MM.1S (cell line): ENCODE measurements around the gene GPR176.

Experiments used
- DNase-seq: peaks from one replicate; pipeline ENCODE4 v3.0.0-alpha.2; 2015
- H2AFZ ChIP-seq: fragments of 300-600 bp; sonication (generic); 2 replicates; pipeline ENCODE4 v1.6.0; 2016; ENCODE audit warnings: antibody characterized with exemption, low read length
- H3F3A ChIP-seq: fragments of 300-600 bp; sonication (generic); 2 replicates; pipeline ENCODE4 v1.6.1; 2016; ENCODE audit warnings: mild to moderate bottlenecking, antibody characterized with exemption, low read length, moderate library complexity, mixed read lengths; ENCODE audit not compliant: insufficient read depth
- H3K27ac ChIP-seq: fragments of 300-600 bp; sonication (generic); 2 replicates; pipeline ENCODE4 v1.5.1; 2016; ENCODE audit warnings: mild to moderate bottlenecking, low read length
- H3K27me3 ChIP-seq: fragments of 300-600 bp; sonication (generic); replicated peaks from 2 replicates; pipeline ENCODE4 v1.6.0; 2016; ENCODE audit warnings: low read length; ENCODE audit not compliant: insufficient read depth
- H3K36me3 ChIP-seq: fragments of 300-600 bp; sonication (generic); replicated peaks from 2 replicates; pipeline ENCODE4 v1.6.1; 2016; ENCODE audit warnings: mild to moderate bottlenecking, low read length, mixed read lengths; ENCODE audit not compliant: insufficient read depth
- H3K4me1 ChIP-seq: fragments of 300-600 bp; sonication (generic); 2 replicates; pipeline ENCODE4 v1.6.1; 2016; ENCODE audit warnings: low read length, mixed read lengths
- H3K4me2 ChIP-seq: fragments of 300-600 bp; sonication (generic); 2 replicates; pipeline ENCODE4 v1.6.0; 2016; ENCODE audit warnings: low read depth, low read length
- H3K4me3 ChIP-seq: fragments of 300-600 bp; sonication (generic); 2 replicates; pipeline ENCODE4 v1.5.1; 2016; ENCODE audit warnings: low read length, mixed read lengths
- H3K79me2 ChIP-seq: fragments of 300-600 bp; sonication (generic); 2 replicates; pipeline ENCODE4 v1.6.1; 2016; ENCODE audit warnings: mixed run types, low read length, mixed read lengths
- H3K9ac ChIP-seq: fragments of 300-600 bp; sonication (generic); 2 replicates; pipeline ENCODE4 v1.6.1; 2016; ENCODE audit warnings: low read length, mixed read lengths
- H3K9me2 ChIP-seq: fragments of 300-600 bp; sonication (generic); replicated peaks from 2 replicates; pipeline ENCODE4 v1.6.1; 2016; ENCODE audit warnings: mild to moderate bottlenecking, low read length, mixed read lengths; ENCODE audit not compliant: insufficient read depth
- H3K9me3 ChIP-seq: fragments of 300-600 bp; sonication (generic); replicated peaks from 2 replicates; pipeline ENCODE4 v1.6.1; 2016; ENCODE audit warnings: mild to moderate bottlenecking, low read length, mixed read lengths; ENCODE audit not compliant: insufficient read depth
- H4K20me1 ChIP-seq: fragments of 300-600 bp; sonication (generic); 2 replicates; pipeline ENCODE4 v1.6.1; 2016; ENCODE audit warnings: mild to moderate bottlenecking, low read length, moderate library complexity, mixed read lengths; ENCODE audit not compliant: insufficient read depth
- CTCF ChIP-seq: fragments of 300-600 bp; sonication (generic); IDR thresholded peaks from 2 replicates; pipeline ENCODE4 v1.5.1; 2016; ENCODE audit warnings: antibody characterized with exemption, low read length, mixed read lengths
- EZH2 ChIP-seq: fragments of 300-600 bp; sonication (generic); optimal IDR thresholded peaks from 2 replicates; pipeline ENCODE3; 2017; ENCODE audit warnings: low read depth, mild to moderate bottlenecking, antibody characterized with exemption, low read length, mixed read lengths
- EZH2phosphoT487 ChIP-seq: fragments of 300-600 bp; sonication (generic); IDR thresholded peaks from 2 replicates; pipeline ENCODE4 v1.6.1; 2018; ENCODE audit warnings: antibody characterized with exemption, low read length

Gene GPR176

GRCh38 chr15:39781967-39782302, 138.1 kb downstream of the GPR176 start:
- H3K27ac ChIP-seq = no peak overlapping the region; the same call in 1 of the 2 replicates
- no peaks in the 10 kb centered on the region for H3K27me3 ChIP-seq
- TF ChIP-seq EZH2phosphoT487 (no peak), EZH2 (no peak), CTCF (no peak)
- no peaks in the 10 kb centered on the region for H3K9me3 ChIP-seq
- H3K9ac ChIP-seq = no peak overlapping the region; the same call in 1 of the 2 replicates
- no peaks in the 10 kb centered on the region for H3K9me2 ChIP-seq
- no peaks in the 10 kb centered on the region for H3K36me3 ChIP-seq
- peaks cover 22% of the 10 kb centered on the region for H3K4me1 ChIP-seq
- H3K4me3 ChIP-seq = peak overlapping the region; percentile 90
- no peaks in the 10 kb centered on the region for H4K20me1 ChIP-seq
- peak overlapping the region; percentile 71 for H3K4me2 ChIP-seq
- peaks cover 17% of the 10 kb centered on the region for H3F3A ChIP-seq
- no peak for DNase-seq
- H3K79me2 ChIP-seq = peaks cover 22% of the 10 kb centered on the region
- peak overlapping the region; percentile 67 for H2AFZ ChIP-seq

- no peaks in the 10 kb centered on the region for H3K9me3 ChIP-seq
- TF ChIP-seq EZH2phosphoT487 (no peak), CTCF (no peak), EZH2 (no peak)
- H4K20me1 ChIP-seq = no peaks in the 10 kb centered on the region
- no peaks in the 10 kb centered on the region for H3K9me2 ChIP-seq
- peak overlapping the region; percentile 71 for H3K4me2 ChIP-seq
- peaks cover 14% of the 10 kb centered on the region for H3F3A ChIP-seq
- H3K27me3 ChIP-seq = no peaks in the 10 kb centered on the region
- no peak overlapping the region; the same call in 1 of the 2 replicates for H3K4me3 ChIP-seq
- H3K79me2 ChIP-seq = peaks cover 22% of the 10 kb centered on the region
- no peak overlapping the region for H3K9ac ChIP-seq
- H2AFZ ChIP-seq = peak overlapping the region; percentile 67
- H3K27ac ChIP-seq = no peak overlapping the region
- H3K36me3 ChIP-seq = no peaks in the 10 kb centered on the region
- no peak for DNase-seq
- peaks cover 18% of the 10 kb centered on the region for H3K4me1 ChIP-seq
Measured at GRCh38 chr15:39781147-39781966, 138.7 kb downstream of the GPR176 start.

GRCh38 chr15:39778021-39778420, 142.0 kb downstream of the GPR176 start:
- peaks cover 3% of the 10 kb centered on the region; the same call in 1 of the 2 replicates for H3K79me2 ChIP-seq
- no peak overlapping the region for H3K4me2 ChIP-seq
- H3K36me3 ChIP-seq = no peaks in the 10 kb centered on the region
- TF ChIP-seq EZH2phosphoT487 (no peak), CTCF (no peak), EZH2 (no peak)
- H3K4me3 ChIP-seq = no peak overlapping the region
- H3K9me3 ChIP-seq = no peaks in the 10 kb centered on the region
- no peak overlapping the region for H3K27ac ChIP-seq
- H3K4me1 ChIP-seq = peaks cover 4% of the 10 kb centered on the region; the same call in 1 of the 2 replicates
- no peak for DNase-seq
- H4K20me1 ChIP-seq = no peaks in the 10 kb centered on the region
- H3K27me3 ChIP-seq = no peaks in the 10 kb centered on the region
- no peaks in the 10 kb centered on the region for H3K9me2 ChIP-seq
- peaks cover 7% of the 10 kb centered on the region; the same call in 1 of the 2 replicates for H3F3A ChIP-seq
- no peak overlapping the region for H3K9ac ChIP-seq
- no peak overlapping the region for H2AFZ ChIP-seq
